ENCODE measurements around the gene SH3D21.

Gene SH3D21

GRCh38 chr1:36258960-36259344 lies 47.2 kb upstream of the SH3D21 start:
- Histone ChIP-seq H3K79me2 (ENCODE audit: insufficient read depth, low read length) (peaks cover 67% of the 10 kb centered on the region), H3K9me2 (replicated peaks; ENCODE audit: low read depth, low read length) (no peaks in the 10 kb centered on the region), H3K4me1 (ENCODE audit: insufficient read depth, low read length, poor library complexity, severe bottlenecking) (no peaks in the 10 kb centered on the region), H3K9ac (ENCODE audit: low read depth, low read length, poor library complexity, severe bottlenecking) (no peak overlapping the region), H3K27me3 (ENCODE audit: insufficient read depth, low read length, poor library complexity, severe bottlenecking) (no peaks in the 10 kb centered on the region), H3K36me3 (ENCODE audit: insufficient read depth, low read length) (peaks cover 45% of the 10 kb centered on the region; the same call in 1 of the 2 replicates), H2AFZ (ENCODE audit: low read length) (no peak overlapping the region), H3F3A (ENCODE audit: low read depth) (0 out of 2 replicates have a peak, but pooled peaks cover 2% of the 10 kb centered on the region), H4K20me1 (ENCODE audit: insufficient read depth, low read length, poor library complexity, severe bottlenecking) (peaks cover 60% of the 10 kb centered on the region), H3K4me2 (ENCODE audit: low read depth, low read length, poor library complexity, severe bottlenecking) (no peak overlapping the region), H3K4me3 (ENCODE audit: low read length, poor library complexity, severe bottlenecking) (no peak overlapping the region), H3K9me3 (ENCODE audit: insufficient read depth, low read depth, low read length) (no peaks in the 10 kb centered on the region)
- TF ChIP-seq CTCF (conservative IDR thresholded peaks at IDR 0.05; ENCODE audit: low read length) = no peak
- TF ChIP-seq EZH2phosphoT487 (IDR thresholded peaks at IDR 0.05; ENCODE audit: borderline replicate concordance) = no peak

GRCh38 chr1:36268981-36269380 lies 37.2 kb upstream of the SH3D21 start:
- Histone ChIP-seq H3K4me1 (ENCODE audit: insufficient read depth, low read length, poor library complexity, severe bottlenecking) (no peaks in the 10 kb centered on the region), H3K79me2 (ENCODE audit: insufficient read depth, low read length) (peaks cover 76% of the 10 kb centered on the region), H3K9me2 (replicated peaks; ENCODE audit: low read depth, low read length) (no peaks in the 10 kb centered on the region), H3K36me3 (ENCODE audit: insufficient read depth, low read length) (peaks cover 63% of the 10 kb centered on the region; the same call in 1 of the 2 replicates), H4K20me1 (ENCODE audit: insufficient read depth, low read length, poor library complexity, severe bottlenecking) (peaks cover 22% of the 10 kb centered on the region), H3K9ac (ENCODE audit: low read depth, low read length, poor library complexity, severe bottlenecking) (no peak overlapping the region), H3K4me3 (ENCODE audit: low read length, poor library complexity, severe bottlenecking) (no peak overlapping the region), H3K4me2 (ENCODE audit: low read depth, low read length, poor library complexity, severe bottlenecking) (no peak overlapping the region), H3F3A (ENCODE audit: low read depth) (no peaks in the 10 kb centered on the region), H3K27me3 (ENCODE audit: insufficient read depth, low read length, poor library complexity, severe bottlenecking) (no peaks in the 10 kb centered on the region), H3K9me3 (ENCODE audit: insufficient read depth, low read depth, low read length) (no peaks in the 10 kb centered on the region), H2AFZ (ENCODE audit: low read length) (no peak overlapping the region)
- no peak for TF ChIP-seq EZH2phosphoT487 (IDR thresholded peaks at IDR 0.05; ENCODE audit: borderline replicate concordance)
- TF ChIP-seq CTCF (conservative IDR thresholded peaks at IDR 0.05; ENCODE audit: low read length) = no peak

- peaks cover 76% of the 10 kb centered on the region for H3K79me2 ChIP-seq (ENCODE audit: insufficient read depth, low read length)
- no peaks in the 10 kb centered on the region for H3F3A ChIP-seq (ENCODE audit: low read depth)
- H2AFZ ChIP-seq (ENCODE audit: low read length) = no peak overlapping the region
- H3K9me3 ChIP-seq (ENCODE audit: insufficient read depth, low read depth, low read length) = no peaks in the 10 kb centered on the region
- peaks cover 21% of the 10 kb centered on the region for H4K20me1 ChIP-seq (ENCODE audit: insufficient read depth, low read length, poor library complexity, severe bottlenecking)
- no peaks in the 10 kb centered on the region for H3K4me1 ChIP-seq (ENCODE audit: insufficient read depth, low read length, poor library complexity, severe bottlenecking)
- TF ChIP-seq CTCF (conservative IDR thresholded peaks at IDR 0.05; ENCODE audit: low read length) (no peak), EZH2phosphoT487 (IDR thresholded peaks at IDR 0.05; ENCODE audit: borderline replicate concordance) (no peak)
- H3K9ac ChIP-seq (ENCODE audit: low read depth, low read length, poor library complexity, severe bottlenecking) = no peak overlapping the region
- H3K9me2 ChIP-seq (replicated peaks; ENCODE audit: low read depth, low read length) = no peaks in the 10 kb centered on the region
- peaks cover 63% of the 10 kb centered on the region; the same call in 1 of the 2 replicates for H3K36me3 ChIP-seq (ENCODE audit: insufficient read depth, low read length)
- no peak overlapping the region for H3K4me2 ChIP-seq (ENCODE audit: low read depth, low read length, poor library complexity, severe bottlenecking)
- no peaks in the 10 kb centered on the region for H3K27me3 ChIP-seq (ENCODE audit: insufficient read depth, low read length, poor library complexity, severe bottlenecking)
- H3K4me3 ChIP-seq (ENCODE audit: low read length, poor library complexity, severe bottlenecking) = no peak overlapping the region
These were observed 36.7 kb upstream of the SH3D21 start for GRCh38 chr1:36269408-36269838.
